Left colon (tissue), 2 donors: Measurements from ENCODE around the gene DESI1. TPM values are rescaled to one million over a fixed set of nuclear protein-coding genes. Genes with fewer than 3 reads are reported as not detected.

ENCODE experiments used
- total RNA-seq, 2 donors: library from RNA; stranded (reverse); fragmentation: NEBNext Ultra II Directional; extraction: Animal tissue kit (Norgen Biotek cat#: 25700); gene quantifications; one replicate each; pipeline ENCODE4 v1.2.1, GENCODE V29; 2021
- donor health status: DM: no; HTN: no; CAD: no.
- donor health status: DM: yes; HTN: yes; CAD: no.

Gene DESI1
- total RNA-seq, 2 donors from 2014 or later: 24.5 to 25.2 TPM

Other genes starting within 250 kb of the DESI1 start
- 10 to 100 TPM; 19.6 to 30.9 TPM for gene TEF, start 239.1 kb downstream of the DESI1 start, total RNA-seq
- gene TOB2, start 174.2 kb downstream of the DESI1 start, total RNA-seq: 10 to 100 TPM; 57.5 to 66.7 TPM
- gene PHF5A, start 152.4 kb downstream of the DESI1 start, total RNA-seq: 10 to 100 TPM; 32.1 to 35.3 TPM
- gene ACO2, start 151.9 kb downstream of the DESI1 start, total RNA-seq: 100 to 1,000 TPM; 271 to 289 TPM
- 10 to 100 TPM; 10.9 to 15.9 TPM for gene POLR3H, start 76.6 kb downstream of the DESI1 start, total RNA-seq
- gene CSDC2, start 60.0 kb downstream of the DESI1 start, total RNA-seq: 1 to 10 TPM in 1 of 2 donors, under 1 TPM in 1; 0.37 to 2.0 TPM
- 10 to 100 TPM; 48.6 to 61.8 TPM for gene PMM1, start 31.2 kb downstream of the DESI1 start, total RNA-seq
- gene XRCC6, start 252 bp upstream of the DESI1 start, total RNA-seq: 100 to 1,000 TPM; 164 to 173 TPM
- gene SNU13, start 67.8 kb upstream of the DESI1 start, total RNA-seq: 10 to 100 TPM; 87.8 to 91.4 TPM
- 1 to 10 TPM; 1.9 to 6.2 TPM for gene MEI1, start 78.5 kb upstream of the DESI1 start, total RNA-seq
- 10 to 100 TPM in 1 of 2 donors, 1 to 10 TPM in 1; 8.8 to 11.0 TPM for gene CCDC134, start 179.6 kb upstream of the DESI1 start, total RNA-seq
- 100 to 1,000 TPM; 172 to 215 TPM for gene SREBF2, start 212.1 kb upstream of the DESI1 start, total RNA-seq